Measurements from ENCODE around the gene ARHGAP26. TPM values are rescaled to one million over a fixed set of nuclear protein-coding genes. Genes with fewer than 3 reads are reported as not detected.

Gene ARHGAP26
- total RNA-seq, 1 experiment from 2014 or later: 54.3 TPM

DNA sequence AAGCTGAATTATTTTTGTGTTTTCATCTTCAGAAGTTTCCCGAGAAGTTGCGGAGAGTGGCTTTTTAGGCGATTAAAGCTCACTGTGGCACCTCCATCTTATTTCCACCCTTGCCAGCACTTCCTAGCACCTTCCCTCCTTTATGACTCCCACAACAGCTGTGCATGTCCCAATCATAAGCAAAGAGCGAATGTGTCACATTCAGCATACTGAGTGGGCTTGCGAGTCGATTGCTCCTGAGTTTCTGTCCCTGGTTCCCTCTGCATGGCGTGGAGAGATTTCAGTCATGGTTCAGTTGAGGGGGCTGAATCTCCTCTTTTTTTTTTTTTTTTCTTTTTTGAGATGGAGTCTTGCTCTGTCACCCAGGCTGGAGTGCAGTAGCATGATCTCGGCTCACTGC lies 144.9 kb downstream of the ARHGAP26 start:
- Mint-ChIP-seq H3K27me3 (ENCODE audit: insufficient read depth, unreplicated experiment) (no peaks in the 10 kb centered on the region), H3K4me1 (ENCODE audit: insufficient read depth, unreplicated experiment) (peaks cover 7% of the 10 kb centered on the region), H3K27ac (ENCODE audit: low read depth, unreplicated experiment) (no peak overlapping the region), H3K9me3 (ENCODE audit: unreplicated experiment) (no peaks in the 10 kb centered on the region), H3K4me3 (ENCODE audit: unreplicated experiment) (no peak overlapping the region), H3K36me3 (ENCODE audit: insufficient read depth, unreplicated experiment) (peaks cover 21% of the 10 kb centered on the region)
- POLR2A ChIA-PET: interaction anchor here (1.6 kb wide), 1 partner anchor 11 kb away, joined by 12 read pairs; no protein-coding TSS in a partner anchor
- BruUV-seq (replicated peaks): no TSS peak
- CTCF ChIA-PET: interaction anchor here (0.5 to 13.0 kb wide), 28 partner anchors 8 to 1053 kb away, joined by 3 to 180 read pairs (median 6); no protein-coding TSS in a partner anchor
- TF ChIP-seq CTCF (IDR thresholded peaks at IDR 0.05; ENCODE audit: unreplicated experiment): no peak
- DNase-seq (ENCODE audit: unreplicated experiment): no peak
- intact Hi-C loops (cut with micrococcal nuclease): loop anchor here (1.0 kb wide), 1 partner anchor 198 kb away; no protein-coding TSS in a partner anchor

GRCh38 chr5:142915813-142916424 lies 145.7 kb downstream of the ARHGAP26 start:
- H3K4me1 Mint-ChIP-seq (ENCODE audit: insufficient read depth, unreplicated experiment): peaks cover 7% of the 10 kb centered on the region
- no peak overlapping the region for H3K27ac Mint-ChIP-seq (ENCODE audit: low read depth, unreplicated experiment)
- H3K36me3 Mint-ChIP-seq (ENCODE audit: insufficient read depth, unreplicated experiment): peaks cover 21% of the 10 kb centered on the region
- no TSS peak for BruUV-seq (replicated peaks)
- no peaks in the 10 kb centered on the region for H3K9me3 Mint-ChIP-seq (ENCODE audit: unreplicated experiment)
- H3K27me3 Mint-ChIP-seq (ENCODE audit: insufficient read depth, unreplicated experiment): no peaks in the 10 kb centered on the region
- intact Hi-C loops (cut with micrococcal nuclease): loop anchor here (1.0 kb wide), 2 partner anchors 28 to 199 kb away; no protein-coding TSS in a partner anchor
- ChIA-PET POLR2A (interaction anchor here (1.0 to 1.6 kb wide), 2 partner anchors 10 to 12 kb away, joined by 5 to 12 read pairs; no protein-coding TSS in a partner anchor), CTCF (interaction anchor here (0.5 to 13.0 kb wide), 49 partner anchors 8 to 1231 kb away, joined by 3 to 180 read pairs (median 4); no protein-coding TSS in a partner anchor)
- peak; percentile 78 for DNase-seq (ENCODE audit: unreplicated experiment)
- peak; percentile 79 for TF ChIP-seq CTCF (IDR thresholded peaks at IDR 0.05; ENCODE audit: unreplicated experiment)
- H3K4me3 Mint-ChIP-seq (ENCODE audit: unreplicated experiment): no peak overlapping the region

GRCh38 chr5:142918959-142919635 lies 148.9 kb downstream of the ARHGAP26 start:
- Mint-ChIP-seq H3K4me3 (ENCODE audit: unreplicated experiment) (no peak overlapping the region), H3K27me3 (ENCODE audit: insufficient read depth, unreplicated experiment) (no peaks in the 10 kb centered on the region), H3K27ac (ENCODE audit: low read depth, unreplicated experiment) (no peak overlapping the region), H3K9me3 (ENCODE audit: unreplicated experiment) (no peaks in the 10 kb centered on the region), H3K36me3 (ENCODE audit: insufficient read depth, unreplicated experiment) (no peaks in the 10 kb centered on the region), H3K4me1 (ENCODE audit: insufficient read depth, unreplicated experiment) (peaks cover 8% of the 10 kb centered on the region)
- BruUV-seq (replicated peaks): no TSS peak
- DNase-seq (ENCODE audit: unreplicated experiment): no peak
- ChIA-PET POLR2A (interaction anchor here (0.5 kb wide), 1 partner anchor 395 kb away, joined by 3 read pairs; no protein-coding TSS in a partner anchor), CTCF (interaction anchor here (0.5 to 13.0 kb wide), 11 partner anchors 20 to 1033 kb away, joined by 3 to 180 read pairs (median 5); partner anchors contain the start of gene NR3C1)
- TF ChIP-seq CTCF (IDR thresholded peaks at IDR 0.05; ENCODE audit: unreplicated experiment): no peak
- intact Hi-C loops (cut with micrococcal nuclease): no loop called here

Data from MCF 10A (cell line).